Keratinocyte (primary cell): Measurements from ENCODE around the gene POMT1.

Experiments used
- CTCF ChIP-seq, 3 experiments: IDR thresholded peaks in 1 of 3; conservative IDR thresholded peaks in 1 of 3; optimal IDR thresholded peaks in 1 of 3; 2 replicates in 2 of 3; 3 replicates in 1 of 3; pipeline versions ENCODE3 to v1.5.1; 2011; ENCODE audit warnings: low read length in 3 of 3, mild to moderate bottlenecking in 3 of 3, moderate library complexity in 2 of 3, control low read depth in 1 of 3, inconsistent platforms in 1 of 3; ENCODE audit not compliant: insufficient read depth in 2 of 3; ENCODE audit errors: extremely low read depth in 1 of 3
- EZH2 ChIP-seq: IDR thresholded peaks from one replicate; pipeline ENCODE4 v1.6.1; 2012; ENCODE audit warnings: inconsistent platforms, mild to moderate bottlenecking, low read length, moderate library complexity

- TF ChIP-seq CTCF (optimal IDR thresholded peaks at IDR 0.05 in 1 of 3, IDR thresholded peaks at IDR 0.05 in 1 of 3, conservative IDR thresholded peaks at IDR 0.05 in 1 of 3; ENCODE audit: extremely low read depth in 1 of 3, insufficient read depth in 2 of 3, low read length in 3 of 3) (no peak), EZH2 (no peak)
Observed at GRCh38 chr9:131492070-131492469, 10.6 kb upstream of the POMT1 start.
